Measurements from ENCODE around the gene CPLX4.

DNA sequence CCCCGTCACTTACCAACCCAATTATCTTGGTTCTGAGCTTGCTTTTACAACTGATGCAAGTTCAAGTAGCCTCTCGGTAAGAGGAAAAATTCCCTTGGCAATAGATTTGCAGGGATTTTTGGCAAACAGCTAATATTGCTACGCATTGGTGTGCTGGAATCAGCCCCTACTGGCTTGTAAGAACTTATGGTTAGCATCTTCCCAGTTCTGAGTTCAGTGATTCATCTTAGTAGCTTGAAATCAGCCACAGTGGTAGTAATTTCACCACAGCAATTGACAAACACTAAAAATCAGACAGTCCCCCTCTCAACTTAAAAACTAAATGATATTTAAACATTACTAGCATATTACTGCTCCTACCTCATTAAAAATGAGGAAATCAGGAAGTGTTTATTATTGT lies 39.3 kb downstream of the CPLX4 start:
- TF ChIP-seq CTCF (conservative IDR thresholded peaks at IDR 0.05 in 1 of 2, IDR thresholded peaks at IDR 0.05 in 1 of 2; ENCODE audit: low read depth in 1 of 2, low read length in 2 of 2) (no peak), EZH2 (IDR thresholded peaks at IDR 0.05; ENCODE audit: low read length, missing control alignments) (no peak)
